ENCODE results near the gene BHLHA15. TPM values are rescaled to one million over a fixed set of nuclear protein-coding genes. Genes with fewer than 3 reads are reported as not detected.

The BHLHA15 gene
- total RNA-seq, 1 experiment from 2014 or later: 2.8 TPM

DNA sequence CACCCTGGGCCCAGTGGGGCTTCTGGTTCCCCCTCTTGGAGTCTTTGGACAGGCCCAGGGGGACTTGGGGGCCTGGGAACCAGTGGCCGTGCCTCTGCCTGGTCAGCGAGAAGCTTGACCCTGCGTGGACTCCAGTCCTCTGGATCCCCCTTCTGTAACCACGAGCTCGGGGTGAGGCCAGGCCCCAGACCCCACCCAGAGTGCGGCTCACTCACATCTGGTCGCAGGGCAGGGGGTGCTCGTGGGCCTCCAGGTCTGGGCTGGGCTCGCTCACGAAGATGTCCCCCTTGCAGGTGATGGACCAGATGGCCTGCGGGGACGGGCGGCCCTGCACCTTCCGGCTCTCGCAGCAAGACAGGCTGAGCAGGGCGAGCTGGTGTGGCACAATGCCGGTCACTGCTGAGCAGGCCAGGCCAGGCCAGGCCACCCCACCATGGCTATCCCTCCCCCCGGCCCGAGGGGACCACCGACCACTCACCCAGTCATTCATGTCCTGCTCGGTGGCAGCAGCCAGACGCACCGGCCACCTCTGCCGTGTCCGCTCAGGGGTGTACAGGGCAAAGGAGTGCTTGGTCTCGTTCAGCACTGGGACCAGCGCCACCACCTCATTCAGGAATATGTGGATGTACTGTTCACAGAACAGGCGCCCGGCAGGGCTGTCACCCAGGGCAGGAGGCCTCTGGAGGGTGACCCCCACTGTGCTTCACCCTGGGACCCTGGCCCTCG lies 19.7 kb downstream of the BHLHA15 start:
- Mint-ChIP-seq H3K4me1 (no peaks in the 10 kb centered on the region), H3K27me3 (ENCODE audit: low read depth) (no peaks in the 10 kb centered on the region), H3K27ac (no peak overlapping the region), H3K9me3 (no peaks in the 10 kb centered on the region), H3K4me3 (no peak overlapping the region), H3K36me3 (no peaks in the 10 kb centered on the region)
- ATAC-seq (no peak), DNase-seq (ENCODE audit: low spot score) (no peak)
- TF ChIP-seq, protein P1, sequence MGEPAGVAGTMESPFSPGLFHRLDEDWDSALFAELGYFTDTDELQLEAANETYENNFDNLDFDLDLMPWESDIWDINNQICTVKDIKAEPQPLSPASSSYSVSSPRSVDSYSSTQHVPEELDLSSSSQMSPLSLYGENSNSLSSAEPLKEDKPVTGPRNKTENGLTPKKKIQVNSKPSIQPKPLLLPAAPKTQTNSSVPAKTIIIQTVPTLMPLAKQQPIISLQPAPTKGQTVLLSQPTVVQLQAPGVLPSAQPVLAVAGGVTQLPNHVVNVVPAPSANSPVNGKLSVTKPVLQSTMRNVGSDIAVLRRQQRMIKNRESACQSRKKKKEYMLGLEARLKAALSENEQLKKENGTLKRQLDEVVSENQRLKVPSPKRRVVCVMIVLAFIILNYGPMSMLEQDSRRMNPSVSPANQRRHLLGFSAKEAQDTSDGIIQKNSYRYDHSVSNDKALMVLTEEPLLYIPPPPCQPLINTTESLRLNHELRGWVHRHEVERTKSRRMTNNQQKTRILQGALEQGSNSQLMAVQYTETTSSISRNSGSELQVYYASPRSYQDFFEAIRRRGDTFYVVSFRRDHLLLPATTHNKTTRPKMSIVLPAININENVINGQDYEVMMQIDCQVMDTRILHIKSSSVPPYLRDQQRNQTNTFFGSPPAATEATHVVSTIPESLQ (CRISPR knock-in tag; IDR thresholded peaks at IDR 0.05): no peak
- TF ChIP-seq, protein P2, sequence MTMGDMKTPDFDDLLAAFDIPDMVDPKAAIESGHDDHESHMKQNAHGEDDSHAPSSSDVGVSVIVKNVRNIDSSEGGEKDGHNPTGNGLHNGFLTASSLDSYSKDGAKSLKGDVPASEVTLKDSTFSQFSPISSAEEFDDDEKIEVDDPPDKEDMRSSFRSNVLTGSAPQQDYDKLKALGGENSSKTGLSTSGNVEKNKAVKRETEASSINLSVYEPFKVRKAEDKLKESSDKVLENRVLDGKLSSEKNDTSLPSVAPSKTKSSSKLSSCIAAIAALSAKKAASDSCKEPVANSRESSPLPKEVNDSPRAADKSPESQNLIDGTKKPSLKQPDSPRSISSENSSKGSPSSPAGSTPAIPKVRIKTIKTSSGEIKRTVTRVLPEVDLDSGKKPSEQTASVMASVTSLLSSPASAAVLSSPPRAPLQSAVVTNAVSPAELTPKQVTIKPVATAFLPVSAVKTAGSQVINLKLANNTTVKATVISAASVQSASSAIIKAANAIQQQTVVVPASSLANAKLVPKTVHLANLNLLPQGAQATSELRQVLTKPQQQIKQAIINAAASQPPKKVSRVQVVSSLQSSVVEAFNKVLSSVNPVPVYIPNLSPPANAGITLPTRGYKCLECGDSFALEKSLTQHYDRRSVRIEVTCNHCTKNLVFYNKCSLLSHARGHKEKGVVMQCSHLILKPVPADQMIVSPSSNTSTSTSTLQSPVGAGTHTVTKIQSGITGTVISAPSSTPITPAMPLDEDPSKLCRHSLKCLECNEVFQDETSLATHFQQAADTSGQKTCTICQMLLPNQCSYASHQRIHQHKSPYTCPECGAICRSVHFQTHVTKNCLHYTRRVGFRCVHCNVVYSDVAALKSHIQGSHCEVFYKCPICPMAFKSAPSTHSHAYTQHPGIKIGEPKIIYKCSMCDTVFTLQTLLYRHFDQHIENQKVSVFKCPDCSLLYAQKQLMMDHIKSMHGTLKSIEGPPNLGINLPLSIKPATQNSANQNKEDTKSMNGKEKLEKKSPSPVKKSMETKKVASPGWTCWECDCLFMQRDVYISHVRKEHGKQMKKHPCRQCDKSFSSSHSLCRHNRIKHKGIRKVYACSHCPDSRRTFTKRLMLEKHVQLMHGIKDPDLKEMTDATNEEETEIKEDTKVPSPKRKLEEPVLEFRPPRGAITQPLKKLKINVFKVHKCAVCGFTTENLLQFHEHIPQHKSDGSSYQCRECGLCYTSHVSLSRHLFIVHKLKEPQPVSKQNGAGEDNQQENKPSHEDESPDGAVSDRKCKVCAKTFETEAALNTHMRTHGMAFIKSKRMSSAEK (CRISPR knock-in tag; IDR thresholded peaks at IDR 0.05; ENCODE audit: borderline replicate concordance): no peak
- TF ChIP-seq TCF7 (CRISPR knock-in tag; IDR thresholded peaks at IDR 0.05; ENCODE audit: low read depth) (no peak), OVOL2 (CRISPR knock-in tag; IDR thresholded peaks at IDR 0.05; ENCODE audit: borderline replicate concordance) (no peak)
- CTCF ChIA-PET: no interaction called here
- POLR2A ChIA-PET: no interaction called here

DNA sequence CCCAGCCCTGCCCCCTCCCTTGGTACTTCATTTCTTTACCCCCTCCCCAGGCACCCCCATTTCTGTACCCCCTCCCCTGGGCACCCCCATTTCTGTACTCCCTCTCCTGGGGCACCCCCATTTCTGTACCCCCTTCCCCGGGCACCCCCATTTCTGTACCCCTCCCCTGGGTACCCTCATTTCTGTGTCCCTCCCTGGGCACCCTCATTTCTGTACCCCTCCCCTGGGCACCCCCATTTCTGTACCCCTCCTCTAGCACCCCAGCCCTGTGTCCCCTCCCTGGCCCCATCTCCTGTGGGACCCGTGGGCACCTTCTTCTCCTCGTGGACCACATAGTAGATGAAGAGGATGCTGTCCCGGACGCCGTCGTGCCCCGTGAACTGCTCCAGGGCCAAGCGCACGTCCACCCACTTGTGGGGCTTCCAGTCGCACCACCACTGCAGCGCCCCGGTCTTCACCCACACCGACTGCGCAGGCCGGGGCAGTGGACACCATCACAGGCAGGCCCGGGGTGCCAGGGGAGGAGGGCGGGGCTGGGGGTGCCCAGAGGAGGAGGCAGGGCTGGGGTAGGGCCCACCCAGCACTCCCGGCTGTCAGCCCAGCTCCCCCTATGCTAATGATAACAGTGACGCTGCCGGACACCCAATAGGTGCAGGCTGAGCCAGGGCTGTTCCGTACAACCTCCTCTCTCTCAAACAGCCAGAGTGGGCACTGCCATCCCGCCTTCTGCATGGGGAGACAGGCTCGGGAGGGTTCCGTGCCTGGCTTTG lies 20.4 kb downstream of the BHLHA15 start:
- Mint-ChIP-seq H3K27ac (no peak overlapping the region), H3K4me1 (no peaks in the 10 kb centered on the region), H3K36me3 (no peaks in the 10 kb centered on the region), H3K27me3 (ENCODE audit: low read depth) (no peaks in the 10 kb centered on the region), H3K9me3 (no peaks in the 10 kb centered on the region), H3K4me3 (no peak overlapping the region)
- CTCF ChIA-PET: interaction anchor here (1.0 kb wide), 1 partner anchor 210 kb away, joined by 3 read pairs; no protein-coding TSS in a partner anchor
- ATAC-seq: no peak
- TF ChIP-seq NR2C2 (CRISPR knock-in tag; IDR thresholded peaks at IDR 0.05) (no peak), CBFB (CRISPR knock-in tag; IDR thresholded peaks at IDR 0.05; ENCODE audit: low read depth) (no peak), ETV6 (CRISPR knock-in tag; IDR thresholded peaks at IDR 0.05) (no peak), ATF1 (CRISPR knock-in tag; IDR thresholded peaks at IDR 0.05) (no peak), TEAD4 (CRISPR knock-in tag; IDR thresholded peaks at IDR 0.05) (no peak)
- TF ChIP-seq, protein P3, sequence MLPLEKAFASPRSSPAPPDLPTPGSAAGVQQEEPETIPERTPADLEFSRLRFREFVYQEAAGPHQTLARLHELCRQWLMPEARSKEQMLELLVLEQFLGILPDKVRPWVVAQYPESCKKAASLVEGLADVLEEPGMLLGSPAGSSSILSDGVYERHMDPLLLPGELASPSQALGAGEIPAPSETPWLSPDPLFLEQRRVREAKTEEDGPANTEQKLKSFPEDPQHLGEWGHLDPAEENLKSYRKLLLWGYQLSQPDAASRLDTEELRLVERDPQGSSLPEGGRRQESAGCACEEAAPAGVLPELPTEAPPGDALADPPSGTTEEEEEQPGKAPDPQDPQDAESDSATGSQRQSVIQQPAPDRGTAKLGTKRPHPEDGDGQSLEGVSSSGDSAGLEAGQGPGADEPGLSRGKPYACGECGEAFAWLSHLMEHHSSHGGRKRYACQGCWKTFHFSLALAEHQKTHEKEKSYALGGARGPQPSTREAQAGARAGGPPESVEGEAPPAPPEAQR (CRISPR knock-in tag; IDR thresholded peaks at IDR 0.05): no peak
- TF ChIP-seq, protein P4, sequence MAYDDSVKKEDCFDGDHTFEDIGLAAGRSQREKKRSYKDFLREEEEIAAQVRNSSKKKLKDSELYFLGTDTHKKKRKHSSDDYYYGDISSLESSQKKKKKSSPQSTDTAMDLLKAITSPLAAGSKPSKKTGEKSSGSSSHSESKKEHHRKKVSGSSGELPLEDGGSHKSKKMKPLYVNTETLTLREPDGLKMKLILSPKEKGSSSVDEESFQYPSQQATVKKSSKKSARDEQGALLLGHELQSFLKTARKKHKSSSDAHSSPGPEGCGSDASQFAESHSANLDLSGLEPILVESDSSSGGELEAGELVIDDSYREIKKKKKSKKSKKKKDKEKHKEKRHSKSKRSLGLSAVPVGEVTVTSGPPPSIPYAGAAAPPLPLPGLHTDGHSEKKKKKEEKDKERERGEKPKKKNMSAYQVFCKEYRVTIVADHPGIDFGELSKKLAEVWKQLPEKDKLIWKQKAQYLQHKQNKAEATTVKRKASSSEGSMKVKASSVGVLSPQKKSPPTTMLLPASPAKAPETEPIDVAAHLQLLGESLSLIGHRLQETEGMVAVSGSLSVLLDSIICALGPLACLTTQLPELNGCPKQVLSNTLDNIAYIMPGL (CRISPR knock-in tag; IDR thresholded peaks at IDR 0.05): no peak
- TF ChIP-seq, protein P5, sequence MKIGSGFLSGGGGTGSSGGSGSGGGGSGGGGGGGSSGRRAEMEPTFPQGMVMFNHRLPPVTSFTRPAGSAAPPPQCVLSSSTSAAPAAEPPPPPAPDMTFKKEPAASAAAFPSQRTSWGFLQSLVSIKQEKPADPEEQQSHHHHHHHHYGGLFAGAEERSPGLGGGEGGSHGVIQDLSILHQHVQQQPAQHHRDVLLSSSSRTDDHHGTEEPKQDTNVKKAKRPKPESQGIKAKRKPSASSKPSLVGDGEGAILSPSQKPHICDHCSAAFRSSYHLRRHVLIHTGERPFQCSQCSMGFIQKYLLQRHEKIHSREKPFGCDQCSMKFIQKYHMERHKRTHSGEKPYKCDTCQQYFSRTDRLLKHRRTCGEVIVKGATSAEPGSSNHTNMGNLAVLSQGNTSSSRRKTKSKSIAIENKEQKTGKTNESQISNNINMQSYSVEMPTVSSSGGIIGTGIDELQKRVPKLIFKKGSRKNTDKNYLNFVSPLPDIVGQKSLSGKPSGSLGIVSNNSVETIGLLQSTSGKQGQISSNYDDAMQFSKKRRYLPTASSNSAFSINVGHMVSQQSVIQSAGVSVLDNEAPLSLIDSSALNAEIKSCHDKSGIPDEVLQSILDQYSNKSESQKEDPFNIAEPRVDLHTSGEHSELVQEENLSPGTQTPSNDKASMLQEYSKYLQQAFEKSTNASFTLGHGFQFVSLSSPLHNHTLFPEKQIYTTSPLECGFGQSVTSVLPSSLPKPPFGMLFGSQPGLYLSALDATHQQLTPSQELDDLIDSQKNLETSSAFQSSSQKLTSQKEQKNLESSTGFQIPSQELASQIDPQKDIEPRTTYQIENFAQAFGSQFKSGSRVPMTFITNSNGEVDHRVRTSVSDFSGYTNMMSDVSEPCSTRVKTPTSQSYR (CRISPR knock-in tag; IDR thresholded peaks at IDR 0.05): no peak
- TF ChIP-seq, protein P6, sequence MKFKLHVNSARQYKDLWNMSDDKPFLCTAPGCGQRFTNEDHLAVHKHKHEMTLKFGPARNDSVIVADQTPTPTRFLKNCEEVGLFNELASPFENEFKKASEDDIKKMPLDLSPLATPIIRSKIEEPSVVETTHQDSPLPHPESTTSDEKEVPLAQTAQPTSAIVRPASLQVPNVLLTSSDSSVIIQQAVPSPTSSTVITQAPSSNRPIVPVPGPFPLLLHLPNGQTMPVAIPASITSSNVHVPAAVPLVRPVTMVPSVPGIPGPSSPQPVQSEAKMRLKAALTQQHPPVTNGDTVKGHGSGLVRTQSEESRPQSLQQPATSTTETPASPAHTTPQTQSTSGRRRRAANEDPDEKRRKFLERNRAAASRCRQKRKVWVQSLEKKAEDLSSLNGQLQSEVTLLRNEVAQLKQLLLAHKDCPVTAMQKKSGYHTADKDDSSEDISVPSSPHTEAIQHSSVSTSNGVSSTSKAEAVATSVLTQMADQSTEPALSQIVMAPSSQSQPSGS (CRISPR knock-in tag; IDR thresholded peaks at IDR 0.05; ENCODE audit: borderline replicate concordance, low read depth): no peak
- POLR2A ChIA-PET: no interaction called here
- no peak for DNase-seq (ENCODE audit: low spot score)

All from WTC11 (cell line).